AG09309 (cell line): ENCODE results near the gene PLEKHB2.
"Not testable (repeated sequence)": the region's sequence is repeated elsewhere in the genome, so short reads cannot be mapped to it uniquely, and the experiment has no call there.

Experiments
- DNase-seq: peaks from one replicate; pipeline ENCODE4 v3.0.0-alpha.2; 2010; ENCODE audit warnings: low read depth
- H3K4me3 ChIP-seq: 2 replicates; pipeline ENCODE4 v1.5.1; 2011; ENCODE audit warnings: mild to moderate bottlenecking, low read depth, low read length, moderate library complexity; ENCODE audit not compliant: control insufficient read depth
- TF ChIP-seq, protein P1 (sequence below): IDR thresholded peaks from 2 replicates; pipeline ENCODE4 v1.5.1; 2011; ENCODE audit warnings: mild to moderate bottlenecking, low read depth, low read length, inconsistent platforms; ENCODE audit not compliant: insufficient read depth, control insufficient read depth; ENCODE audit errors: missing control alignments

PLEKHB2 gene

DNA sequence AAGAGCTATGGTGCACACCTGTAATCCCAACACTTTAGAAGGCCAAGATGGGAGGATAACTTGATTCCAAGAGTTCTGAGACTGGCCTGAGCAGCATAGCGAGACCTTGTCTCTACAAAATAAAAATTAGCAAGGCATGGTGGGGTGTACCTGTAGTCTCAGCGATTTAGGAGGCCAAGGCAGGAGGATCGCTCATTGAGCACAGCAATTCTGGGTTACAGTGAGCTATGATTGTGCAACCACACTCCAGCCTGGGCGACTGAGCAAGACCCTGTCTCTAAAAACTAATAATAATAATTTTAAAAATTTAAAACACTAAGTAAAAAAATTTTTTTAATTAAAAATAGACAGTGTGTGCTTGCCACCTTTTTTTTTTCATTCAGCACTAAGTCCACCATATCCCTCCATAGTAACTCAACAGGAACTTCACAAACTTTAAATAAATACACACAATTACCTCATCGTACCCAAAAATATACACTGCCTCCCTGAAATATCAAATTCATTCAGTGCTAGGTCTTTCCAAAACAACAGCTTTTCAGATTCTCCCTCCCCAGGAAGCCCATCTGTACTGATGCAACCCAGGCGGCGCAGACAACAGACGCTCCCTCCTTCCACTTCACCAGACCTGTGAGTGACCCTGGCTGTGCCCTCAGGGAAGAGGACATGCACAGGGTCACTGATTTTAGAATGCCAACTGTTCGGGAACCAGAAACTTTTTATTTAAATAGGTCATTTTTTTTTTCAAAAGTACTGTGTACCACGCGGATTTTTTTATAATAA is 41.4 kb upstream of the PLEKHB2 start:
- DNase-seq = no peak
- TF ChIP-seq, protein P1, sequence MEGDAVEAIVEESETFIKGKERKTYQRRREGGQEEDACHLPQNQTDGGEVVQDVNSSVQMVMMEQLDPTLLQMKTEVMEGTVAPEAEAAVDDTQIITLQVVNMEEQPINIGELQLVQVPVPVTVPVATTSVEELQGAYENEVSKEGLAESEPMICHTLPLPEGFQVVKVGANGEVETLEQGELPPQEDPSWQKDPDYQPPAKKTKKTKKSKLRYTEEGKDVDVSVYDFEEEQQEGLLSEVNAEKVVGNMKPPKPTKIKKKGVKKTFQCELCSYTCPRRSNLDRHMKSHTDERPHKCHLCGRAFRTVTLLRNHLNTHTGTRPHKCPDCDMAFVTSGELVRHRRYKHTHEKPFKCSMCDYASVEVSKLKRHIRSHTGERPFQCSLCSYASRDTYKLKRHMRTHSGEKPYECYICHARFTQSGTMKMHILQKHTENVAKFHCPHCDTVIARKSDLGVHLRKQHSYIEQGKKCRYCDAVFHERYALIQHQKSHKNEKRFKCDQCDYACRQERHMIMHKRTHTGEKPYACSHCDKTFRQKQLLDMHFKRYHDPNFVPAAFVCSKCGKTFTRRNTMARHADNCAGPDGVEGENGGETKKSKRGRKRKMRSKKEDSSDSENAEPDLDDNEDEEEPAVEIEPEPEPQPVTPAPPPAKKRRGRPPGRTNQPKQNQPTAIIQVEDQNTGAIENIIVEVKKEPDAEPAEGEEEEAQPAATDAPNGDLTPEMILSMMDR = no peak

DNA sequence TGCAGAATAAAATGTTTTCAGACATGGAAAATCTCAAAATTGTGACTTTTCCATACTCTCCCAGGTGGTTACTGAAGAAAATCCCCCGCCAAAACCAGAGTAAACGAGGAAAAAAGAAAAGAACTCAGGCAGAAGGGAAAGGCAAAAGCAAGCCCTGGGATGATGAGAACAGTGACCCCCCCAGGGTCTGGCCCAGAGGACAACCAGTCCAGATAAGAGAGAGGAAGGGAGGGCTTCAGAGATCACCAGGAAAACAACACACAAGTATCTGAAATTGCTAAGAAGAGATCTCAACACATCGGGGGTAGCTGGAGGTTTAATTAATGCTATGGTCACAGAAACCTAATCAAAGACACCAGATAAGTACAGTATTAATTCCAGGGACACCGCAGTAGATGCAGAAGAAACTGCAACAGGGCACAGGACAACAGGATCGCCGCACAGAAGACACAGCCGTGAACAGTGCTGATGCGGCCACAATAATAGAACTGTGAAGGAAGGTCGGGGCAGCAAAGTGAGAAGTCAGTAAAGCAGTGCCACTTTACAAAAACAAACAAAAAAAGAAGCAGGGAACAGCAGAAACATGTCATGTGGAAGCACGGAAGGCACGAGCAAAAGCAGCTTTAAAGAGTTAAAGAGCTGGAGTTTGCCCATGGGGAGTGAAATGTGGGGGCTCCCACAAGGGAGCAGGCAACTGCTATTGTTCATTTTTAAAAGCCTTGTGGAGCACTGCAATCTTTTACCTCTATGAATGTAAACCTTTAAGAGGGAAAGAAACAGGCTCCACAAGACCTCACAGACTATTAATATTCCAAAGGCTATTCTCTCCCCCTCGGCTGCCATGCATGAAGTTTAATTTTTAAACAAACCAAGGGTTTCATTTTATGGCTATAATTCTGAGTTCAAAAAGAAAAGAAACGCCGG is 40.3 kb upstream of the PLEKHB2 start:
- TF ChIP-seq, protein P1 = no peak
- H3K4me3 ChIP-seq = no peak overlapping the region
- DNase-seq = no peak

More for the DNA sequence above, 41.4 kb upstream of the PLEKHB2 start:
- H3K4me3 ChIP-seq = no peak overlapping the region

DNA sequence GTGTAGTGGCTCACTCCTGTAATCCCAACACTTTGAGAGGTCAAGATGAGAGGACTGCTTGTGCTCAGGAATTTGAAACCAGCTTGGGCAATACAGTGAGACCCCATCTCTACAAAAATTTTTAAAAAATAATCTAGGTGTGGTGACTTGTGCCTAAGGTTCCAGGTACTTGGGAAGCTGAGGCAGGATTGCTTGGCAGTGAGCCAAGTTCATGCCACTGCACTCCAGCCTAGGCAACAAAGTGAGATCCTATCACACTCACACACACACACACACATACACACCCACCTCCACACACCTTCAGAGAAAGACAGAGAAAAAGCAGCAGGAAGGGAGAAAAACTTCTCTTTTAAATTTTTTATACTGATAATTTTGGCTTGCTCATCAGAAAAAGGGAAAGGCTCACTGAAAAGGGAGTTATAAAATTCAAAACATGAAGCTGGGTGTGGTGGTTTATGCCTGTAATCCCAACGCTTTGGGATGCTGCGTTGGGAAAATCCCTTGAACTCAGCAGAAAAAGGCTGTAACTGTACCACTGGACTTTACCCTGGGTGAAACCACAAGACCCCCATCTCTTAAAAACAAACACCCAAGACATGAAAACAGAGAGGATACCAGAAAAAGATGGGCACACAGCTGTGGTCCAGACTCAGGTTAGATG is 37.5 kb upstream of the PLEKHB2 start:
- H3K4me3 ChIP-seq = no peak overlapping the region
- TF ChIP-seq, protein P1 = no peak

DNA sequence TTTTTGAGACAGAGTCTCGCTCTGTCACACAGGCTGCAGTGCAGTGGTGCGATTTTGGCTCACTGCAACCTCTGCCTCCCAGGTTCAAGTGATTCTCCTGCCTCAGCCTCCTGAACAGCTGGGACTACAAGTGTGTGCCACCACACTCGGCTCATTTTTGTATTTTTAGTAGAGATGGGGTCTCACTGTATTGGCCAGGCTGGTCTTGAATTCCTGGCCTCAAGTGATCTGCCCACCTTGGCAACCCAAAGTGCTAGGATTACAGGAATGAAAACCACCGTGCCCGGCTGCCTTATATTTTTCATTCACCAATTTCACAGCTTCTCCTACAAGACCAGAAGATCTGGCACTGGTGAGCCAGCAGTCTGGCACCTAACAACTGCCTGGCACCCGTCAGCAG is 37.0 kb upstream of the PLEKHB2 start:
- not testable (repeated sequence) for DNase-seq, H3K4me3 ChIP-seq

More for the DNA sequence above, 37.5 kb upstream of the PLEKHB2 start:
- DNase-seq = no peak

DNA sequence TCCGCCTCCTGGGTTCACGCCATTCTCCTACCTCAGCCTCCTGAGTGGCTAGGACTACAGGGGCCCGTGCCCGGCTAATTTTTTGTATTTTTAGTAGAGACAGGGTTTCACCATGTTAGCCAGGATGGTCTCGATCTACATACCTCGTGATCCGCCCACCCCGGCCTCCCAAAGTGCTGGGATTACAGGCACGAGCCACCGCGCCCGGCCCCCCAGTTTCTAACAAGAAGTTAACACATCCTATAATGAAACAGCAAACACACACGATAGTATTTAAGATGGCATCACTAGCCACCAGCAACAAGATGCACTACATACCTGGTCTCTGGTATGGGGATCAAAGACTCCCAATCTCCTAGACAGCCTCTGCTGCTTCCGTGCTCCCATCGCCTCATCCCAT is 29.6 kb upstream of the PLEKHB2 start:
- not testable (repeated sequence) for H3K4me3 ChIP-seq, DNase-seq

DNA sequence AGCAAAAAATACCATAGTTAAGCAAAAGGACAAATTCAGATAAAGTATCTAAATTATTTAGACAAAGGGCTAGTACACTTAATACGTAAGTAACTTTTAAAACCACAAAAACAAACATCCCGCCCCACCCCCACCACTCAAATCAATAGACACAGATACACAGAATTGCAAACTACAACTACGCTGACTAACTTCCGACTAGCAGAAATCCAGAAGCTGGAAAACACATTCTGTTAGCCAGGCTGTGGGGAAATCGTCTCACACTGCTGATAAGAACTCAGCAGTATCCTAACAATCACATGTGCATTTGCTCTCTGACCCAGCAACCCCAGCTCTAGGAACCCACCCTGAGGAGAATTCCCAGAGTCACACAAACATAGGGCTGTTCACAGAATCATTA is 28.4 kb upstream of the PLEKHB2 start:
- TF ChIP-seq, protein P1 = no peak
- no peak overlapping the region for H3K4me3 ChIP-seq
- DNase-seq = no peak

DNA sequence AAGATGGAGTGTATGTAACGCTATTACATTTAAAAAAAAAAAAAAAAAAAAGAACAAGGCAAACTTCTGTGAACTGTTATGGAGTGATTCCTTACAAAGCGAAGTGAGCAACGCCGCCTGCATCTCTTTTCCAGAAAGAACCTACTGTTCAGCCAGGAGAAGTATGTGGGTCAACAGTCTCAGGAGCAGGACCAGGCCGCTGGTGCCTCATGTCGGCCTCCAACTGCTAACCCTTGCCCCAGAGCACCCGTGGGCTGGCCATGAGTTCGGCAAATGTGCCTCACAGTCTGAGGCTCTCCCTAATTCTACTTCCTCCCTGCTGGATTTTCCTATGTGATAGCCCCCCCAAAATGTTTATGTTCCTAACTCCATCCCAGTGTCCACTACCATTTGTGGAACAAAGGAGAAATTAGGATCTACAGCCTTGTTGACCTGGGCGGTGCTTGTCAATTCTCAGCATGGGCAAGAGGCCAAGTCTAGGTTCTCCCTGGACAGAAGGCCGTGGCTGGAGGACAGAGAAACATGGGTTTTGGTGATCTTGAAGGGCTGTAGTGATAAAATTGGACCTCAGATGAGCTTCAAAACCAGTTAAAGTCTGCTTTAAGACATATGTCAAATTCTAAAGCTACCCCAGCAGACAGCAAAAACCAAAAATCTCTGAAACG is 27.8 kb upstream of the PLEKHB2 start:
- no peak overlapping the region for H3K4me3 ChIP-seq
- TF ChIP-seq, protein P1 = no peak
- DNase-seq = no peak
